T-helper 2 cell treated with Interferon-gamma antibody and Interleukin-4, amounts not matched to agents 5 μg/mL and 100 μg/mL, for 36 hours (primary cell): Measurements from ENCODE around the gene MYO18B.

Experiments
- DNase-seq: peaks from one replicate; pipeline ENCODE4 v3.0.0; 2021; ENCODE audit warnings: low spot score
- H3K27ac Mint-ChIP-seq: one replicate; pipeline ENCODE4 v1.8.0; 2021; ENCODE audit warnings: mild to moderate bottlenecking, mixed read lengths
- H3K27me3 Mint-ChIP-seq: one replicate; pipeline ENCODE4 v1.8.0; 2021; ENCODE audit warnings: low read depth, mixed read lengths
- H3K36me3 Mint-ChIP-seq: one replicate; pipeline ENCODE4 v1.8.0; 2021; ENCODE audit warnings: low read depth, mixed read lengths
- H3K4me1 Mint-ChIP-seq: one replicate; pipeline ENCODE4 v1.8.0; 2021; ENCODE audit warnings: low read depth, mixed read lengths
- H3K4me3 Mint-ChIP-seq: one replicate; pipeline ENCODE4 v1.8.0; 2022; ENCODE audit warnings: mild to moderate bottlenecking, moderate library complexity, mixed read lengths
- H3K9me3 Mint-ChIP-seq: one replicate; pipeline ENCODE4 v1.8.0; 2021; ENCODE audit warnings: mixed read lengths

Gene MYO18B

GRCh38 chr22:25837288-25837900 is 95.4 kb downstream of the MYO18B start:
- Mint-ChIP-seq H3K4me3 (no peak overlapping the region), H3K27ac (no peak overlapping the region), H3K4me1 (no peaks in the 10 kb centered on the region), H3K9me3 (no peaks in the 10 kb centered on the region), H3K36me3 (no peaks in the 10 kb centered on the region), H3K27me3 (no peaks in the 10 kb centered on the region)
- no peak for DNase-seq

GRCh38 chr22:25838960-25839741 is 97.2 kb downstream of the MYO18B start:
- Mint-ChIP-seq H3K9me3 (no peaks in the 10 kb centered on the region), H3K36me3 (no peaks in the 10 kb centered on the region), H3K27me3 (no peaks in the 10 kb centered on the region), H3K27ac (no peak overlapping the region), H3K4me1 (no peaks in the 10 kb centered on the region), H3K4me3 (no peak overlapping the region)
- no peak for DNase-seq

- Mint-ChIP-seq H3K4me3 (no peak overlapping the region), H3K27me3 (no peaks in the 10 kb centered on the region), H3K4me1 (no peaks in the 10 kb centered on the region), H3K27ac (no peak overlapping the region), H3K9me3 (no peaks in the 10 kb centered on the region), H3K36me3 (no peaks in the 10 kb centered on the region)
- DNase-seq: no peak
Observed at GRCh38 chr22:25839755-25840154, 97.8 kb downstream of the MYO18B start.

- Mint-ChIP-seq H3K9me3 (no peaks in the 10 kb centered on the region), H3K4me3 (no peak overlapping the region), H3K36me3 (no peaks in the 10 kb centered on the region), H3K27me3 (no peaks in the 10 kb centered on the region), H3K27ac (no peak overlapping the region), H3K4me1 (no peaks in the 10 kb centered on the region)
- no peak for DNase-seq
Observed at GRCh38 chr22:25840167-25840566, 98.2 kb downstream of the MYO18B start.

GRCh38 chr22:25840891-25841290 is 98.9 kb downstream of the MYO18B start:
- Mint-ChIP-seq H3K36me3 (no peaks in the 10 kb centered on the region), H3K27ac (no peak overlapping the region), H3K9me3 (no peaks in the 10 kb centered on the region), H3K4me3 (no peak overlapping the region), H3K4me1 (no peaks in the 10 kb centered on the region), H3K27me3 (no peaks in the 10 kb centered on the region)
- DNase-seq: no peak

GRCh38 chr22:25841775-25842174 is 99.8 kb downstream of the MYO18B start:
- Mint-ChIP-seq H3K9me3 (no peaks in the 10 kb centered on the region), H3K36me3 (no peaks in the 10 kb centered on the region), H3K4me3 (no peak overlapping the region), H3K4me1 (peaks cover 5% of the 10 kb centered on the region), H3K27ac (no peak overlapping the region), H3K27me3 (no peaks in the 10 kb centered on the region)
- no peak for DNase-seq

GRCh38 chr22:25843660-25844405 is 101.8 kb downstream of the MYO18B start:
- H3K4me1 Mint-ChIP-seq: peaks cover 5% of the 10 kb centered on the region
- H3K9me3 Mint-ChIP-seq: no peaks in the 10 kb centered on the region
- H3K27me3 Mint-ChIP-seq: no peaks in the 10 kb centered on the region
- H3K27ac Mint-ChIP-seq: no peak overlapping the region
- no peak for DNase-seq
- H3K36me3 Mint-ChIP-seq: no peaks in the 10 kb centered on the region
- no peak overlapping the region for H3K4me3 Mint-ChIP-seq

GRCh38 chr22:25844601-25845000 is 102.6 kb downstream of the MYO18B start:
- DNase-seq: no peak
- Mint-ChIP-seq H3K9me3 (no peaks in the 10 kb centered on the region), H3K27ac (no peak overlapping the region), H3K4me3 (no peak overlapping the region), H3K36me3 (no peaks in the 10 kb centered on the region), H3K4me1 (peaks cover 5% of the 10 kb centered on the region), H3K27me3 (no peaks in the 10 kb centered on the region)

GRCh38 chr22:25845985-25846745 is 104.2 kb downstream of the MYO18B start:
- Mint-ChIP-seq H3K27ac (peak overlapping the region; percentile 79), H3K36me3 (no peaks in the 10 kb centered on the region), H3K4me1 (peaks cover 5% of the 10 kb centered on the region), H3K27me3 (no peaks in the 10 kb centered on the region), H3K4me3 (no peak overlapping the region), H3K9me3 (no peaks in the 10 kb centered on the region)
- DNase-seq: peak; percentile 67

- Mint-ChIP-seq H3K9me3 (no peaks in the 10 kb centered on the region), H3K36me3 (no peaks in the 10 kb centered on the region), H3K27ac (no peak overlapping the region), H3K4me3 (no peak overlapping the region), H3K27me3 (no peaks in the 10 kb centered on the region), H3K4me1 (peaks cover 5% of the 10 kb centered on the region)
- DNase-seq: no peak
Observed at GRCh38 chr22:25847451-25847850, 105.5 kb downstream of the MYO18B start.

- H3K4me3 Mint-ChIP-seq: no peak overlapping the region
- no peaks in the 10 kb centered on the region for H3K9me3 Mint-ChIP-seq
- no peak overlapping the region for H3K27ac Mint-ChIP-seq
- H3K36me3 Mint-ChIP-seq: no peaks in the 10 kb centered on the region
- no peak for DNase-seq
- no peaks in the 10 kb centered on the region for H3K27me3 Mint-ChIP-seq
- peaks cover 5% of the 10 kb centered on the region for H3K4me1 Mint-ChIP-seq
Observed at GRCh38 chr22:25848954-25849353, 107.0 kb downstream of the MYO18B start.

GRCh38 chr22:25849522-25849921 is 107.5 kb downstream of the MYO18B start:
- Mint-ChIP-seq H3K36me3 (no peaks in the 10 kb centered on the region), H3K27me3 (no peaks in the 10 kb centered on the region), H3K4me1 (peaks cover 5% of the 10 kb centered on the region), H3K27ac (no peak overlapping the region), H3K4me3 (no peak overlapping the region), H3K9me3 (no peaks in the 10 kb centered on the region)
- no peak for DNase-seq

- no peaks in the 10 kb centered on the region for H3K4me1 Mint-ChIP-seq
- no peak overlapping the region for H3K27ac Mint-ChIP-seq
- DNase-seq: no peak
Observed at GRCh38 chr22:25852223-25852622, 110.2 kb downstream of the MYO18B start.

GRCh38 chr22:25853078-25853477 is 111.1 kb downstream of the MYO18B start:
- no peak for DNase-seq
- H3K27ac Mint-ChIP-seq: no peak overlapping the region
- H3K9me3 Mint-ChIP-seq: no peaks in the 10 kb centered on the region
- H3K4me1 Mint-ChIP-seq: no peaks in the 10 kb centered on the region
- no peak overlapping the region for H3K4me3 Mint-ChIP-seq
- no peaks in the 10 kb centered on the region for H3K36me3 Mint-ChIP-seq
- no peaks in the 10 kb centered on the region for H3K27me3 Mint-ChIP-seq

More at GRCh38 chr22:25852223-25852622, 110.2 kb downstream of the MYO18B start:
- Mint-ChIP-seq H3K9me3 (no peaks in the 10 kb centered on the region), H3K4me3 (no peak overlapping the region), H3K36me3 (no peaks in the 10 kb centered on the region), H3K27me3 (no peaks in the 10 kb centered on the region)
